Midbrain (tissue), 1 donor: Measurements from ENCODE around the gene ARCN1.

ENCODE experiments used
- DNase-seq: peaks from one replicate; lab custom pipeline; 2025; lab: John Stamatoyannopoulos, UW

The ARCN1 gene

GRCh38 chr11:118621784-118622375, 49.7 kb downstream of the ARCN1 start:
- DNase-seq: no peak

GRCh38 chr11:118622376-118623268, 50.4 kb downstream of the ARCN1 start:
- peak; percentile 27 for DNase-seq

- DNase-seq: no peak
Observed at GRCh38 chr11:118623269-118623655, 51.1 kb downstream of the ARCN1 start.

DNA sequence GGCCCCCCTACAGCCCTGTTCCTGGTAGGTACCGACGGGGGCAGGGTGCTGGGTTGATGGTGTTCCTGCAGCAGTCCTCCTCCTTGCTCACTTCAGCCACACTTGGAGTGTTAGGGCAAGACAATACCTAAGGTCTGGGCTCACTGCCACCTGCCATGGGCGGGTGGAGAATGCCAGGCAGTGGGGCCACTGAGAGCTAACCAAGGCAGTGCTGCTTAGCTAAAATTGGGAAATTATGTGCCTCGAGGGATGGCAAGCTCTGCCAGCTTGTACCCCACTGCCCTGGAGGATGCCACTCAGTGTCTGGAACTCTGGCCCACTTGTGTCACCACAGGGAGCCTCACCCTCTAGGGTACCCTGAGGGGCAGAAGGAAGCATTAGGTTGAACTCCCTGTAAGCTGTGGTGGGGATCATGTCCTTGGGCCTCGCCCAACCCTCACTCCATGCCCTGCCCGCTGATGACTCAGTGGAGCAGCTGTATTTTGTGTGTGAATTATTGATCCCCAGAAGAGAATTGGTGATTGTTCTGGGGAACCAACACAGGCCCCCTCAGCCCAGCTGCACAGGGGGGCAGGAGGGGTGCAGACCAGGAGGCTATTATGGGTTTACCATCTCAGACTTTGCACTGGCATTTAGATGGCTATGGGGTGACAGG, 53.0 kb downstream of the ARCN1 start:
- DNase-seq: peak; percentile 48

- no peak for DNase-seq
Observed at GRCh38 chr11:118625976-118626375, 53.8 kb downstream of the ARCN1 start.

GRCh38 chr11:118627566-118627965, 55.4 kb downstream of the ARCN1 start:
- no peak for DNase-seq

- DNase-seq: no peak
Observed at GRCh38 chr11:118628031-118628430, 55.8 kb downstream of the ARCN1 start.

GRCh38 chr11:118628432-118628831, 56.2 kb downstream of the ARCN1 start:
- DNase-seq: peak; percentile 41

DNA sequence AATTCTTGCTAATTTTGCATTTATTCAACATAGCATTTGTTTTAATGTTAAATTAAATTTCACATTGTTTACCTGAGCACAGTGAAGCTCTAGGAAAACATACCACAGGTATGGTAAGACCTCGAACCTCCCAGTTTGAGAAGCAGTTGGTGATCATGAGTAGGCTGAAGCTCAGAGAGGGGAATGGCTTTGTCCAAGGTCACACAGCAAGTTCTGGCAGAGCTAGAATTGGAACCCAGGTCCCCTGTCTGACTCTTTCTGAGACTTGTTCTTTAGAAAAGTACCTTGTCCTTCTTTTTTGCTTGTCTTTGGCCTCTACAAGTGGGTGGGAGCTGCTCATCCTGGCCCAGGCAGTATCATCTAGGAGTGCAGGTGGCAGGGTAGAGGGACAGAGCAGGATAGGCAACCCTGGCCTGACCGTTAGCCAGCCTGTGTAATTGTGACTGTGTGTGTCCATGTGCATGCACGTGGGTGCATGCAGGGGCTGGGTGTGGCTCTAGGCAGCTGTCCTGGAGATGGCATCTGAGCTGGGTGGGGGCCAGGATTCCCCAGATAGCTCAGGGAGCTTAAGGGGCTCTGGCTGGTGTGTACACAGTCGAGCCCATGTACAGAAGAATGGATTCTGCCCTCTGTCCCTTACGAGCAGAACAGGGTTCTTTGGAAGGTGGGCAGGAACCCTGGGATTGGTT, 56.8 kb downstream of the ARCN1 start:
- DNase-seq: no peak

DNA sequence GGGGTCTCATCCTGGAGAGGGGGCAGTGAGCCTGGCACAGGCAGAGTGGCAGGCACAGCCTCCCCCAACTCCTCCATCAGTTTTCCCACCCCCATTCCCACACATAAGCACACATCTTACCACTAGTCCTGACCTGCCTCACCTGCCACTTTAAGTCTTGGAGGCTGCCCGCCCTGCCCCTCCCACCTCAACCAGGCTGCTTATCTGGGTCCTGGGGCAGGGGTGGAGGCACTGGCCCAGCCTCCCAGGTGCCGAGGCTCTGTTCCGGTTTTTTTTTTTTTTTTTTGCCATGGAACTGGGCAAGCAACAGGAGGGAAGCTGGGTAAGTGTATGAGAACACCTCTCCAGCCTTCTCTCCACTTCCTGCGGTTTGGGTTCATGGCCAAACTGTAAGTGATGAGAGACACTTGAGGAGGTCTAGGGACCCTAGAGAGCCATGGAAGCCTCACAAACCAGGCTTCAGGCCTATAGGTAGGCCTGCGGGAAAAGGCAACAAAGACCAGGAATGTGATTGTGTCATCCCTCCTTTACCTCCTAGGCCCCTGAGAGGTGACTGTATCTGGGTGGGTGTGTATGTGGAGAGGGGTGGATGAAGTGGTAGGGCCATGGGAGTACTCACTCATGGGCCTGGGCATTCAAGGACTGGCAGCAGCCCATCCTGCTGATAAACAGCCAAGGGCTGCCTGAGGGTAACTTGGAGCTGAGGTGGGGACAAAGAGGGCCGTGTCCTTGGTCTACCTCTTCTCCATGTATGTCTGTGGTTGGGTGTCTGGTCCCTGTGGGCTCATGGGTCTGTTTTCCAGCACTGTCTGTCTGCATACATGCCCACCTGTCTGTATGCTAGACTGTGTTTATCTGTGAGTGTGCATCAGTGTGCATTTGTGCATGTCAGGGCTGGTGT, 57.8 kb downstream of the ARCN1 start:
- no peak for DNase-seq

GRCh38 chr11:118631142-118631909, 59.1 kb downstream of the ARCN1 start:
- no peak for DNase-seq

GRCh38 chr11:118632577-118633318, 60.5 kb downstream of the ARCN1 start:
- DNase-seq: no peak

- no peak for DNase-seq
Observed at GRCh38 chr11:118633319-118633690, 61.1 kb downstream of the ARCN1 start.

DNA sequence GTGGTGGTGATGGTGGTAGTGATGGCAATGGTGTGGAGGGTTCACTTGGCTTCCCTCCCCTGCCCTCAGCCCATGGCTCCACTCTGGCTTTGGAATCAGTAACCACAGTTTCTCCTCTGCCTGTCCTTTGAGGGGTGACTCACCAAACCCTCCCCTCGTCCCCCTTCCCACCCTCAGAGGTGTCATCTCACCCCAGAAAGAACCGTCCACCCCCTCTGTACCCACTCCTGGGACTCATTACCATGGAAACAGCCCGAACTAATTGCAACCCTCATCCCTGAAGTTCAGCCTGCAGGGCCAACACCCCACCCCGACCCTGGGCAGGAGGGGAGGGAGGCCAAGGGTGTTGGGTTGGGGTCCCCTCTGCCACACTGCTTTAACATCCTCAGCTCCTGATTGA, 61.8 kb downstream of the ARCN1 start:
- DNase-seq: no peak

GRCh38 chr11:118634431-118635236, 62.4 kb downstream of the ARCN1 start:
- peak; percentile 47 for DNase-seq

DNA sequence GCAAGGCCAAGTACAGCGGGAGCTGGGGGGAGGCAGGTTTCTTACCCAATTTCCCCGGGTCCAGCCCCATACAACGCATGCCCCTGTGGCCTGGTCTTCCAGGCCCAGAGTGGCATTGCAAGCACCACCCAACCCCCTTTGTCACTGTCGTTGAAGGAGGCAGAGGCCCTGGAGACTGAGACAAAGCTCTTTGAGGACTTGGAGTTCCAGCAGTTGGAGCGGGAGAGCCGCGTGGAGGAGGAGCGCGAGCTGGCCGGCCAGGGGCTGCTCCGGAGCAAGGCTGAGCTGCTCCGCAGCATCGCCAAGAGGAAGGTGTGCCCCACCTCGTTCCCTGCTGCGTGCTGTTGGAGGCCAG, 63.0 kb downstream of the ARCN1 start:
- no peak for DNase-seq

DNA sequence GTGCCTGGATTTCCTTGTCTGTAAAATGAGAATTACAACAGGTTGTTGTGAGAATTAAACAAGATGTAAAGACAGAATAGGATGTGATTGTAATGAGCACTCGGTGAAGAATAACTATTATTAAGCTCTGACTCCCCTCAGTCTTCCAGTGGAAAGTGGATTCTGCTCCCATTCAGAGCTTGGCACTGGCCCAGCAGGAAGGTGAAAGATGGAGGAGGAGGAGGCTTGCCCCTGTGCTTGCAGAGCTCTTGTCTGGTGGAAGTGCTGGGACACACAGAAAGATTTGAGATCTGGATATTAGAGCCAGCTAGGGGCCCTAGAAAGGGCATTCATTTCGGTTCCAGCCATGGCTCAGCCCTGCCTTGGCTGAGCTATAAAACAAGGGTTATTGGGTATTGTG, 63.4 kb downstream of the ARCN1 start:
- DNase-seq: no peak

DNA sequence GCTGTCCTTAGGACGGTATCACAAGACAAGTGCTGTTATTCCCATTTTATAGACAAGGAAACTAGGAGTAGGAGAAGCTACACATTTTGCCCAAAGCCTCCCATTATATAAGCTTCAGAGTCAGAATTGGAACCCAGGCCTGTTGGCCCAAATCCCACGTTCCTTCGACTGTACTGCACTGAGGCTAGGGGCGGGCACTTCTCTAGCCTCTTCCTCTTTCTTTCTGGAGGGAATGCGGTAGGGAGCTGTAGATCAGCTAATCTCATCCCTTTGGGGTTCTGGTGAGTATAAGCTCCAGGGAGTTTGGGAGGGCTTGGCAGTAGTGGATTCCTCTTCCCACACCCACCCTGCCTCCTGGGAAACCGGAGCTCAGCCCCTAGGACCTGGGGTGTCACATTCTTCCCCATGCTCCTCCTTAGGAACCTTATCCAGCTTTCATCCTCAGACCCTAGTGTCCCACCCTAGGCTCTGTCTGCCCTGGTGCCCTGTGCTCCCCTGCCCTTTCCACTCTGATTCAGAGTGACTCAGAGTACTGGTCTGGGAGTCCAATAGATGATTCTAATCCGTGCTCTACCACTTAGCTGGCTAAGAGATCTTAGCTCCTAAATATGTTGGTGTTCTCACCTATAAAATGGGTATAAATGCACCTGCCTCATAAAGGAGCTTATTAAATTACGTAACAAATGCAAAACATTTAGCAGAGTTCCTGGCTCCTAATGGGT, 64.5 kb downstream of the ARCN1 start:
- no peak for DNase-seq
